Neutrophil (primary cell): ENCODE measurements around the gene SLC39A11.

Experiments used
- H3K27ac ChIP-seq: fragments of 200-600 bp; sonication (generic); 2 replicates; pipeline ENCODE4 v1.5.1; 2016; ENCODE audit warnings: mild to moderate bottlenecking, moderate library complexity
- H3K27me3 ChIP-seq: fragments of 200-600 bp; sonication (generic); 2 replicates; pipeline ENCODE4 v1.6.0; 2016; ENCODE audit warnings: mild to moderate bottlenecking
- H3K36me3 ChIP-seq: fragments of 200-600 bp; sonication (generic); 2 replicates; pipeline ENCODE4 v1.5.1; 2017
- H3K4me1 ChIP-seq, 2 experiments: fragments of 200-600 bp in 1 of 2; sonication (generic) in 1 of 2; 1 replicate in 1 of 2; 2 replicates in 1 of 2; pipeline versions ENCODE4 v1.5.1 to v1.6.1; 2013 to 2016; ENCODE audit warnings: low read depth in 1 of 2, low read length in 1 of 2, mild to moderate bottlenecking in 1 of 2, moderate library complexity in 1 of 2; ENCODE audit not compliant: control insufficient read depth in 1 of 2, insufficient read depth in 1 of 2
- H3K4me3 ChIP-seq, 2 experiments: fragments of 200-600 bp in 1 of 2; sonication (generic) in 1 of 2; 1 replicate in 1 of 2; 2 replicates in 1 of 2; pipeline ENCODE4 v1.5.1; 2013 to 2016; ENCODE audit warnings: low read depth in 1 of 2, low read length in 1 of 2, mild to moderate bottlenecking in 1 of 2, moderate library complexity in 1 of 2
- H3K9me3 ChIP-seq: fragments of 200-600 bp; sonication (generic); 2 replicates; pipeline ENCODE4 v1.5.1; 2016
- TF ChIP-seq, protein P1 (sequence below): fragments of 200-600 bp; sonication (generic); IDR thresholded peaks from 2 replicates; pipeline ENCODE4 v1.5.1; 2016; ENCODE audit warnings: antibody characterized with exemption

Gene SLC39A11

DNA sequence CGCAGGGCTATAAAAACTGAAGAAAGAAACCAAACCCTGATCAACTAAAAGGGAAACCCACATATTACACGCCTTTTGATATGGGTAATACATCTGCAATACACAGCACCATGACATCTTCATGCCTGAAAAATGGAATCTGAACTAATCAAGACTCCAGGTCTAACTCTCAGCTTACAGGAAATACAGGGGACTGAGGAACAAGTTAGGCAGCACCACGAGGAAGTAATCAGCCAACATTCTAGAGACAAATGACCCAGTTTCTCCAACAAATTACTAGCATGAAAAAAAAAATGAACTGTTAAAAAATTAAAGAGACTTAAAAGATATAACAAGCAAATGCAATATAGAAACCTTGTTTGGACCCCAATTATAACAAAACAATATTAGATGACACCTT, 9.1 kb downstream of the SLC39A11 start:
- H3K9me3 ChIP-seq = no peaks in the 10 kb centered on the region
- H3K4me3 ChIP-seq = no peak overlapping the region
- H3K4me1 ChIP-seq = no peaks in the 10 kb centered on the region
- TF ChIP-seq, protein P1, sequence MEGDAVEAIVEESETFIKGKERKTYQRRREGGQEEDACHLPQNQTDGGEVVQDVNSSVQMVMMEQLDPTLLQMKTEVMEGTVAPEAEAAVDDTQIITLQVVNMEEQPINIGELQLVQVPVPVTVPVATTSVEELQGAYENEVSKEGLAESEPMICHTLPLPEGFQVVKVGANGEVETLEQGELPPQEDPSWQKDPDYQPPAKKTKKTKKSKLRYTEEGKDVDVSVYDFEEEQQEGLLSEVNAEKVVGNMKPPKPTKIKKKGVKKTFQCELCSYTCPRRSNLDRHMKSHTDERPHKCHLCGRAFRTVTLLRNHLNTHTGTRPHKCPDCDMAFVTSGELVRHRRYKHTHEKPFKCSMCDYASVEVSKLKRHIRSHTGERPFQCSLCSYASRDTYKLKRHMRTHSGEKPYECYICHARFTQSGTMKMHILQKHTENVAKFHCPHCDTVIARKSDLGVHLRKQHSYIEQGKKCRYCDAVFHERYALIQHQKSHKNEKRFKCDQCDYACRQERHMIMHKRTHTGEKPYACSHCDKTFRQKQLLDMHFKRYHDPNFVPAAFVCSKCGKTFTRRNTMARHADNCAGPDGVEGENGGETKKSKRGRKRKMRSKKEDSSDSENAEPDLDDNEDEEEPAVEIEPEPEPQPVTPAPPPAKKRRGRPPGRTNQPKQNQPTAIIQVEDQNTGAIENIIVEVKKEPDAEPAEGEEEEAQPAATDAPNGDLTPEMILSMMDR = no peak
- H3K36me3 ChIP-seq = peaks cover 28% of the 10 kb centered on the region
- no peak overlapping the region for H3K27ac ChIP-seq
- no peaks in the 10 kb centered on the region for H3K27me3 ChIP-seq

DNA sequence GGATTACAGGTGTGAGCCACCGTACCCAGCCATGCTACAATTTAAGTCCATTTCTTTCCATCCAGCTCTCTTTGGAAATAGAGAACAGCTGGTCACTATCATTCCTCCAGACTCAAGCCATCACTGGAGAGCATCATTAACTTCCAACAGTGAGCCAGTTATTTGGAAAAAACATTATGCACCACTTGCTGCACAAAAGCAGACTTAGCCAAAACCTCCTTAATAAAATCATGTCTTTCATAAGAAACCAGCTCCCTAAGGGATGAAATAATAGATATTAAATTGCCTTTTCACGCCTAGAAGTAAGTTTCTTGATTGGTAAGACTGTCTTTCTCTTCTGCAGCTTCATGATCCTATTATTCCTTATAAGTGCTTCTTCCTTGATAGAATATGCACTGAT, 17.9 kb downstream of the SLC39A11 start:
- Histone ChIP-seq H3K36me3 (no peaks in the 10 kb centered on the region), H3K27me3 (no peaks in the 10 kb centered on the region), H3K27ac (peak overlapping the region; percentile 86), H3K4me3 (no peak overlapping the region), H3K4me1 (peaks cover 54 to 57% of the 10 kb centered on the region in 2 experiments), H3K9me3 (no peaks in the 10 kb centered on the region)
- TF ChIP-seq, protein P1 = no peak

DNA sequence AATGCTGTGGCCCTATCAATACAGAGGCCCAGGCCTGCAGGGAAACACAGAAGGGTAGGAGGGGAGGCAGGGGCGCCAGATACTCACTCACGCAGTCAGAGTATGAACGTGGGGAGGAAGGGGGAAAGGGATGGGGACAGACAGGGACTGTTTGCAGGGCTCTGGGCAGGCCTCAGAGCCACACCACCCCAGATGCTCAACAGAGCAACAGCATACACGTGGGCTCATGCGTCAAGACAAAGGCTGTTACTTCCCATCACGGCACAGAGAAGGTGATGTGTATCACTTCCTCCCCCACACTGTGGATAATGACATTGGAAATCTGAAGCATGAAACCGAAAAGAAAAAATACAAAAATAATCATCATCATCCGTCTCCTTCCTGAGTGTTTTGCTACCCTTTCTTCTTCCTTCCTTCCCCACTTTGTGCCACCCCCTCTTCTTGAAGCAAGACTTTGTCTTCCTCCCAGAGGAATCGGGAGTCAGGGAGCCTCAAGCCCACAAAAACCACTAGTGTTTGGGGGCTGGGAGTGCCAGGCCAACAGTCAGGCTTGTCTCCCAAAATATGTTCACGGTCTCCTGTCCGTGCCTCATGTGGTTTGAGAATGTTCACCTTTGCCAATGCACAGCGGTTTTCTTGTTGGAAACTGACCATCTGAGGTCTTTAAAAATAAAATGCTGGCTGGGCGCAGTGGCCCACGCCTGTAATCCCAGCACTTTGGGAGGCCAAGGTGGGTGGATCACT, 20.1 kb downstream of the SLC39A11 start:
- H3K27ac ChIP-seq = peak overlapping the region; percentile 86
- no peak overlapping the region for H3K4me3 ChIP-seq
- peaks cover 75 to 79% of the 10 kb centered on the region in 2 experiments for H3K4me1 ChIP-seq
- TF ChIP-seq, protein P1 = no peak
- H3K9me3 ChIP-seq = no peaks in the 10 kb centered on the region
- no peaks in the 10 kb centered on the region for H3K27me3 ChIP-seq
- no peaks in the 10 kb centered on the region for H3K36me3 ChIP-seq

DNA sequence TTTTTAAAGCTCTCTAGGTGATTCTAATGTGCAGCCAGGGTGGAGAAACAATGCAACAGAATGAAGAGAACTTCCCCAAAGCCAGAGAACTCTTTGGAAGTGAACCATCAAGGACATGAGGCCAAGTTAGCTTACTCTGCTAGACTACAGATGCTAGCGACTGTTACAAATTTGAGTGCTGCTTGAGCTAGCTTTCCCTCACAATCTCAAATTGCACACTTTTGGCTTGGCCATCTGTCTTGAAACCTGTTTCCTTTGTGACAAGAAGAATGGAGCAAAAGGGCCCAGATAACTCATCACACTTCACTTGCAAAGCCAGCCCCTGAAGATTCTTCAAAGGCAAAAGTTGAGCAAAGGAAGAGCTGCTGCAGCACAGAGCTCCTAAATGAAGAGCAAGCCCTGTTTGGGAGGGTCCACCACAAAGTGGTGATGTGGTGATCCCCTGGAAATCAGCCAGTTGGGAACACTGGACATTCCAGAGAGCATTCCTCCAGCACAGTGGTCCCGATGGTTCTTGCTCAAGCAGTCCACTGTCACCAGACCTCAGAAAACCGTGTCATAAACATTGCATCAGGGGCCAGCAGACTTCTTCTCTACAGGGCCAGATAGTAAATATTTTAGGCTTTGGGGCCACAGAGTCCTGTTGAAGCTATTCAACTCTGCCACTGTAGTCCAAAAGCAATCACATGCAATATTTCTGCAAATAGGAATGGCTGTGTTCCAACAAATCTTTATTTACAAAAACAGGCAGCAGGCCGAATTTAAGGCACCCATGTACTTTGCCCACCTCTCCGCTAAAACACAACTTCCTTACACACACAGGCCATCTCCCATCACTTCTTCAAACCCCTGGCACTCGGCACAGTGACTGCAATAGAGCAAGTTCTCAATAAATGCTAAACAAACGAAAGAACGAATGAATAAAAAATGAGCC, 21.2 kb downstream of the SLC39A11 start:
- no peaks in the 10 kb centered on the region for H3K9me3 ChIP-seq
- TF ChIP-seq, protein P1 = no peak
- no peak overlapping the region for H3K4me3 ChIP-seq
- no peaks in the 10 kb centered on the region for H3K27me3 ChIP-seq
- H3K36me3 ChIP-seq = no peaks in the 10 kb centered on the region
- peak overlapping the region; percentile 86 for H3K27ac ChIP-seq
- peaks cover 85% of the 10 kb centered on the region in 2 experiments for H3K4me1 ChIP-seq

DNA sequence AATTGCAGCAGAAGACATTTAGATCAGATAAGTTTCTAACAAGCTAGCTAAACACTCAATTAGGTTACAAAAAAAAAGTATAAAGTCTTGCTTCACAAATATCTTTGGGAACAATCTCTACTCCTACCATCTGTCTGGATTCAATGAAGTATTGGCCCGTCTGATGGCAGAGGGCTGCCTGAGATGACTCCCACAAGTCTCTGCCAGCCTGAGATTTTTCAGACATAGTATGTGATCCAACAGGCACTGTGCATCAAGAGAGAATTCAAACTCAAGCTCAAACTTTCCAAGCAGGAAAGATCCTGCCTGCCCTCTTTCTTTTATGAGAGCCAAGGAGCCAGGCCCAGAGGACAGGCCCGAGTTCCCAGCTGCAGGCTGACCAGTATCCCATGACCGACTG, 22.6 kb downstream of the SLC39A11 start:
- no peaks in the 10 kb centered on the region for H3K36me3 ChIP-seq
- H3K27ac ChIP-seq = peak overlapping the region; percentile 86
- H3K4me1 ChIP-seq = peaks cover 88 to 90% of the 10 kb centered on the region in 2 experiments
- no peaks in the 10 kb centered on the region for H3K27me3 ChIP-seq
- no peak overlapping the region for H3K4me3 ChIP-seq
- no peaks in the 10 kb centered on the region for H3K9me3 ChIP-seq
- TF ChIP-seq, protein P1 = no peak
